ENCODE data around the gene GPR63. TPM values are rescaled to one million over a fixed set of nuclear protein-coding genes. Genes with fewer than 3 reads are reported as not detected.

GPR63 gene
- total and polyA plus RNA-seq, 4 experiments from 2014 or later, result 0.10 to 1.9 (median 1.0) TPM

GRCh38 chr6:96851858-96852257 is 14.6 kb upstream of the GPR63 start:
- H3K27me3 Mint-ChIP-seq, result peaks cover 1 to 2% of the 10 kb centered on the region in 2 donors
- no peaks in the 10 kb centered on the region for H3K4me1 ChIP-seq (ENCODE audit: insufficient read depth, low read length)

DNA sequence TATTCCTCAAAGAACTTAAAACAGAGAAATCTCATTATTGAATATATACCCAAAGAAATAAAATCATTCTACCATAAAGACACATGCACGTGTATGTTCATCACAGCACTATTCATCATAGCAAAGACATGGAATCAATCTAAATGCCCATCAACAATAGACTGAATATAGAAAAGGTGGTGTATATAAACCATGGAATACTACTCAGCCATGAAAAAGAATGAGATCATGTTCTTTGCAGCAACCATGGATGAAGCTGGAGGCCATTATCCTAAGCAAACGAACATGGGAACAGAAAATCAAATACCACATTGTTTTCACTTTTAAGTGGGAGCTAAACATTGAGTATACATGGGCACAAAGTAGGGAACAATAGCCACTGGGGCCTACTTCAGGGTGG is 12.3 kb upstream of the GPR63 start:
- H3K9me3 ChIP-seq (ENCODE audit: control insufficient read depth in 1 of 2, low read length in 2 of 2), result no peaks in the 10 kb centered on the region
- CTCF ChIA-PET (ENCODE audit: partially characterized antibody), result no interaction called here
- H3K9me3 Mint-ChIP-seq, result peaks cover 2 to 28% (median 15%) of the 10 kb centered on the region in 8 donors
- no peaks in the 10 kb centered on the region for H3K4me1 Mint-ChIP-seq
- H3K36me3 ChIP-seq (ENCODE audit: insufficient read depth, low read length), result no peaks in the 10 kb centered on the region
- no peak overlapping the region for H3K4me3 ChIP-seq (ENCODE audit: low read length in 2 of 2)
- no peak overlapping the region for H3K27ac Mint-ChIP-seq
- H3K36me3 Mint-ChIP-seq, result no peaks in the 10 kb centered on the region
- no peaks in the 10 kb centered on the region for H3K4me1 ChIP-seq (ENCODE audit: insufficient read depth, low read length)
- H3K27me3 Mint-ChIP-seq, result peaks cover 5 to 8% of the 10 kb centered on the region in 2 donors
- H3K27ac ChIP-seq (ENCODE audit: low read depth, low read length), result no peak overlapping the region
- intact Hi-C loops (cut with micrococcal nuclease), result no loop called here
- H3K4me3 Mint-ChIP-seq, result no peak overlapping the region
- DNase-seq, result no peak
- H3K27me3 ChIP-seq (ENCODE audit: insufficient read depth, low read length), result no peaks in the 10 kb centered on the region
- POLR2A ChIA-PET (ENCODE audit: partially characterized antibody), result no interaction called here

More at GRCh38 chr6:96851858-96852257, 14.6 kb upstream of the GPR63 start:
- ChIA-PET POLR2A (ENCODE audit: partially characterized antibody) (no interaction called here), CTCF (ENCODE audit: partially characterized antibody) (no interaction called here)
- H3K4me1 Mint-ChIP-seq, result no peaks in the 10 kb centered on the region
- DNase-seq, result no peak
- H3K36me3 Mint-ChIP-seq, result no peaks in the 10 kb centered on the region
- intact Hi-C loops (cut with micrococcal nuclease), result no loop called here
- no peak overlapping the region for H3K27ac ChIP-seq (ENCODE audit: low read depth, low read length)
- no peak overlapping the region for H3K4me3 Mint-ChIP-seq
- no peaks in the 10 kb centered on the region for H3K27me3 ChIP-seq (ENCODE audit: insufficient read depth, low read length)
- no peak overlapping the region for H3K27ac Mint-ChIP-seq
- H3K4me3 ChIP-seq (ENCODE audit: low read length in 2 of 2), result no peak overlapping the region
- no peaks in the 10 kb centered on the region for H3K9me3 ChIP-seq (ENCODE audit: control insufficient read depth in 1 of 2, low read length in 2 of 2)
- H3K9me3 Mint-ChIP-seq, result peaks cover 0 to 8% (median 4%) of the 10 kb centered on the region in 8 donors
- H3K36me3 ChIP-seq (ENCODE audit: insufficient read depth, low read length), result no peaks in the 10 kb centered on the region

DNA sequence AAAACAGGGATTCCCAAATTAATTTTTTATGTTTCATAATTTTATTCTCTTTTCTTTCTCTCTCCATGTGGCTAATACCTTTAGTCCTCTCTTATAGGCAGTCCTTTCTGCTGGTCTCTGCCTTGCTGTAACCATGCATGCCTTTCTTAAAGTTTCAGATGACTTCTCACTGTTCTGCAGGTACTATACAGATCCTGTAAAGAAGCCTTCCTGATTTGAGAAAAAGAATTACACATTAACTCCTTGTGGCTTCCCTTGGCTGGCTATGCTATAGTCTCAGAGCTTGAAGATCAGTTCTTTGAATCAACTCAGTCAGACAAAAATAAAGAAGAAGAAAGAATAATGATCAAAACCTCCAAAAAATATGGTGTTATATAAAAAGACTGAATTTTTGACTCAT is 7.3 kb upstream of the GPR63 start:
- H3K4me1 ChIP-seq (ENCODE audit: insufficient read depth, low read length), result no peaks in the 10 kb centered on the region
- H3K9me3 ChIP-seq (ENCODE audit: control insufficient read depth in 1 of 2, low read length in 2 of 2), result no peaks in the 10 kb centered on the region
- intact Hi-C loops (cut with micrococcal nuclease), result no loop called here
- no peak overlapping the region for H3K4me3 ChIP-seq (ENCODE audit: low read length in 2 of 2)
- H3K27me3 ChIP-seq (ENCODE audit: insufficient read depth, low read length), result no peaks in the 10 kb centered on the region
- no peaks in the 10 kb centered on the region for H3K36me3 ChIP-seq (ENCODE audit: insufficient read depth, low read length)
- H3K27ac ChIP-seq (ENCODE audit: low read depth, low read length), result no peak overlapping the region
- DNase-seq, result no peak
- H3K4me1 Mint-ChIP-seq, result no peaks in the 10 kb centered on the region
- no peak overlapping the region for H3K4me3 Mint-ChIP-seq
- H3K36me3 Mint-ChIP-seq, result no peaks in the 10 kb centered on the region
- peaks cover 2 to 30% (median 18%) of the 10 kb centered on the region in 8 donors for H3K9me3 Mint-ChIP-seq
- CTCF ChIA-PET (ENCODE audit: partially characterized antibody), result no interaction called here
- POLR2A ChIA-PET (ENCODE audit: partially characterized antibody), result no interaction called here
- H3K27me3 Mint-ChIP-seq, result peaks cover 6 to 8% of the 10 kb centered on the region in 2 donors
- no peak overlapping the region for H3K27ac Mint-ChIP-seq

DNA sequence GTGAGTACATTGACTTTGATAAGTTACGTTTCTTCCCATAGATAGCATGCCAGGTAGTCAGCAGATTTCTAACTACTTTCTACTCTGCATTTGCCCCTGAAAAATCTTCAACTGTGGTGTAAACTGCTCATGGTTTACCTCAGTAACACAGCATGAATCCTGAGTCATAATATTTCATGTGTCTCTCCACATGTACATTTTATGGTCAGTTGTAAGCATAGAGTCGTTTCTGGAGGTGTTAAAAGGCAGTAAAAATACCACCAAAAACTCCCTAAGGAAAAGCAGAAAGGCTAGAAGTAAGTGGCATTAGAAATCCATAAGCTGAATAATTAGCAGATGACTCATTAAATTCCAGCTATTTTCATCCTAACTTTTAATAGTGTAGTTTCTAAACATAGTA is 4.1 kb upstream of the GPR63 start:
- Histone ChIP-seq H3K9me3 (ENCODE audit: control insufficient read depth in 1 of 2, low read length in 2 of 2) (no peaks in the 10 kb centered on the region), H3K4me1 (ENCODE audit: insufficient read depth, low read length) (peaks cover 9% of the 10 kb centered on the region), H3K36me3 (ENCODE audit: insufficient read depth, low read length) (no peaks in the 10 kb centered on the region), H3K27ac (ENCODE audit: low read depth, low read length) (no peak overlapping the region), H3K27me3 (ENCODE audit: insufficient read depth, low read length) (no peaks in the 10 kb centered on the region), H3K4me3 (ENCODE audit: low read length in 2 of 2) (no peak overlapping the region)
- peaks cover 0 to 21% (median 12%) of the 10 kb centered on the region in 8 donors for H3K9me3 Mint-ChIP-seq
- no peak overlapping the region for H3K27ac Mint-ChIP-seq
- POLR2A ChIA-PET (ENCODE audit: partially characterized antibody), result no interaction called here
- peaks cover 5 to 6% of the 10 kb centered on the region in 2 donors for H3K27me3 Mint-ChIP-seq
- peaks cover 7 to 23% (median 12%) of the 10 kb centered on the region in 4 donors for H3K4me1 Mint-ChIP-seq
- H3K36me3 Mint-ChIP-seq, result peaks cover 0 to 6% of the 10 kb centered on the region in 2 donors
- CTCF ChIA-PET (ENCODE audit: partially characterized antibody), result no interaction called here
- no peak for DNase-seq
- no peak overlapping the region for H3K4me3 Mint-ChIP-seq
- intact Hi-C loops (cut with micrococcal nuclease), result no loop called here

DNA sequence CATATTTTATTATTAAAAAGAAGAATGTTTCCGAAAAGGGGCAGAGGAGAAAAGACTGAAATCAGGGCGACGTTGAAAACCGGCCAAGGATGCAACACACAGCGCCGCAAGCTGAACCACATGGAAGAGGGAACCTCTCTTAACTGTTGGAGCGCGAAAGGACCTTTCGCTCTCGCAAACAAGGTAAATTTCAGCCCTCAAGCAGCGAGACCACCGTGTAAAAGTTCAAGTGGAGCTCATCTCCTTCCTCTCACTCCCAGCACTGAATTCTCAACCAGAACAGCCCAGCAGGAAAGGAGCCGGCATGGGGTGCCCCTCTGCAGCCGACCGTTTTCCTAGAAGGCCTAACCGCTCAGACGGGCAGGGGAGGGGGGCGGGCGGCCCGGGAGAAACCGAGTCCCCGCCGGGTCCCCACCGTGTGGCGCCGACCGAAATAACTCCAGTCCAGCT is 621 bp downstream of the GPR63 start:
- peak overlapping the region; percentile 89 to 96 (median 93) for H3K4me3 Mint-ChIP-seq
- peak in 1 of 5 donors; percentile 4 for DNase-seq
- H3K4me1 Mint-ChIP-seq, result peaks cover 10 to 33% (median 22%) of the 10 kb centered on the region in 4 donors
- CTCF ChIA-PET (ENCODE audit: partially characterized antibody), result interaction anchor here (1.2 kb wide), 1 partner anchor 67 kb away, joined by 3 read pairs; no protein-coding TSS in a partner anchor
- POLR2A ChIA-PET (ENCODE audit: partially characterized antibody), result interaction anchor here (1.0 to 2.0 kb wide), 3 partner anchors 30 to 88 kb away, joined by 3 to 14 read pairs (median 6); partner anchors contain the start of gene KLHL32
- peaks cover 0 to 6% of the 10 kb centered on the region in 2 donors for H3K36me3 Mint-ChIP-seq
- Histone ChIP-seq H3K4me3 (ENCODE audit: low read length in 2 of 2) (peak overlapping the region; percentile 2 to 69), H3K9me3 (ENCODE audit: control insufficient read depth in 1 of 2, low read length in 2 of 2) (no peaks in the 10 kb centered on the region), H3K4me1 (ENCODE audit: insufficient read depth, low read length) (peaks cover 18% of the 10 kb centered on the region), H3K27me3 (ENCODE audit: insufficient read depth, low read length) (no peaks in the 10 kb centered on the region), H3K36me3 (ENCODE audit: insufficient read depth, low read length) (no peaks in the 10 kb centered on the region), H3K27ac (ENCODE audit: low read depth, low read length) (peak overlapping the region; percentile 3)
- peak overlapping the region; percentile 38 to 87 (median 76) for H3K27ac Mint-ChIP-seq
- H3K27me3 Mint-ChIP-seq, result peaks cover 0 to 12% of the 10 kb centered on the region in 2 donors
- intact Hi-C loops (cut with micrococcal nuclease), result loop anchor here (1.0 to 2.0 kb wide), 5 partner anchors 48 to 446 kb away; partner anchors contain the start of genes KLHL32, MMS22L and NDUFAF4
- H3K9me3 Mint-ChIP-seq, result no peaks in the 10 kb centered on the region

- peaks cover 0 to 12% of the 10 kb centered on the region in 2 donors for H3K27me3 Mint-ChIP-seq
- H3K36me3 ChIP-seq (ENCODE audit: insufficient read depth, low read length), result no peaks in the 10 kb centered on the region
- no peak for DNase-seq
- no peak overlapping the region for H3K4me3 Mint-ChIP-seq
- no peaks in the 10 kb centered on the region for H3K9me3 ChIP-seq (ENCODE audit: control insufficient read depth in 1 of 2, low read length in 2 of 2)
- peaks cover 10 to 33% (median 22%) of the 10 kb centered on the region in 4 donors for H3K4me1 Mint-ChIP-seq
- peaks cover 0 to 6% of the 10 kb centered on the region in 2 donors for H3K36me3 Mint-ChIP-seq
- ChIA-PET CTCF (ENCODE audit: partially characterized antibody) (no interaction called here), POLR2A (ENCODE audit: partially characterized antibody) (interaction anchor here (0.7 kb wide), 1 partner anchor 63 kb away, joined by 4 read pairs; no protein-coding TSS in a partner anchor)
- H3K4me1 ChIP-seq (ENCODE audit: insufficient read depth, low read length), result peaks cover 18% of the 10 kb centered on the region
- no peak overlapping the region for H3K27ac ChIP-seq (ENCODE audit: low read depth, low read length)
- intact Hi-C loops (cut with micrococcal nuclease), result no loop called here
- H3K27me3 ChIP-seq (ENCODE audit: insufficient read depth, low read length), result no peaks in the 10 kb centered on the region
- H3K4me3 ChIP-seq (ENCODE audit: low read length in 2 of 2), result no peak overlapping the region
- no peak overlapping the region for H3K27ac Mint-ChIP-seq
- no peaks in the 10 kb centered on the region for H3K9me3 Mint-ChIP-seq
These were observed 3.2 kb downstream of the GPR63 start for GRCh38 chr6:96834070-96834469.

GRCh38 chr6:96832780-96833179 is 4.5 kb downstream of the GPR63 start:
- H3K4me1 Mint-ChIP-seq, result peaks cover 6 to 23% (median 14%) of the 10 kb centered on the region in 4 donors
- no peak for DNase-seq
- no peaks in the 10 kb centered on the region for H3K36me3 ChIP-seq (ENCODE audit: insufficient read depth, low read length)
- POLR2A ChIA-PET (ENCODE audit: partially characterized antibody), result no interaction called here
- CTCF ChIA-PET (ENCODE audit: partially characterized antibody), result no interaction called here
- peaks cover 0 to 12% of the 10 kb centered on the region in 2 donors for H3K27me3 Mint-ChIP-seq
- peaks cover 0 to 6% of the 10 kb centered on the region in 2 donors for H3K36me3 Mint-ChIP-seq
- H3K4me1 ChIP-seq (ENCODE audit: insufficient read depth, low read length), result peaks cover 14% of the 10 kb centered on the region
- H3K9me3 ChIP-seq (ENCODE audit: control insufficient read depth in 1 of 2, low read length in 2 of 2), result no peaks in the 10 kb centered on the region
- intact Hi-C loops (cut with micrococcal nuclease), result no loop called here
- no peaks in the 10 kb centered on the region for H3K9me3 Mint-ChIP-seq
- H3K27ac ChIP-seq (ENCODE audit: low read depth, low read length), result no peak overlapping the region
- H3K4me3 Mint-ChIP-seq, result no peak overlapping the region
- no peak overlapping the region for H3K27ac Mint-ChIP-seq
- H3K4me3 ChIP-seq (ENCODE audit: low read length in 2 of 2), result no peak overlapping the region
- no peaks in the 10 kb centered on the region for H3K27me3 ChIP-seq (ENCODE audit: insufficient read depth, low read length)

All from CD4-positive, alpha-beta memory T cell (primary cell).